Measurements from ENCODE around the gene PLP1.
"Not testable (repeated sequence)": the region's sequence is repeated elsewhere in the genome, so short reads cannot be mapped to it uniquely, and the experiment has no call there.

GRCh38 chrX:103820802-103821201 is 44.2 kb downstream of the PLP1 start:
- not testable (repeated sequence) for TF ChIP-seq CTCF (conservative IDR thresholded peaks at IDR 0.05); EZH2 (IDR thresholded peaks at IDR 0.05; ENCODE audit: low read depth)
